HL-60 (cell line): ENCODE data around the gene ABCB9.

Experiments used
- CTCF ChIP-seq: IDR thresholded peaks from one replicate; pipeline ENCODE4 v1.5.1; 2011; ENCODE audit warnings: low read length, control low read depth, inconsistent platforms; ENCODE audit not compliant: insufficient read depth
- REST ChIP-seq: IDR thresholded peaks from 2 replicates; pipeline ENCODE4 v1.6.1; 2012; ENCODE audit warnings: low read depth; ENCODE audit not compliant: insufficient replicate concordance
- SPI1 ChIP-seq: IDR thresholded peaks from 2 replicates; pipeline ENCODE4 v1.6.1; 2012; ENCODE audit warnings: low read depth, mild to moderate bottlenecking, borderline replicate concordance

GRCh38 chr12:122891661-122892525 lies 74.4 kb downstream of the ABCB9 start:
- TF ChIP-seq CTCF (no peak), REST (no peak), SPI1 (peak; percentile 37; the same call in 1 of the 2 replicates)
